ENCODE results near the gene RASA3. TPM values are rescaled to one million over a fixed set of nuclear protein-coding genes. Genes with fewer than 3 reads are reported as not detected.
A peak's percentile ranks its signal among the peaks of the same experiment; 100 is the strongest.

RASA3 gene
- total and polyA plus RNA-seq, 7 donors, result 4.2 to 22.4 (median 16.9) TPM

DNA sequence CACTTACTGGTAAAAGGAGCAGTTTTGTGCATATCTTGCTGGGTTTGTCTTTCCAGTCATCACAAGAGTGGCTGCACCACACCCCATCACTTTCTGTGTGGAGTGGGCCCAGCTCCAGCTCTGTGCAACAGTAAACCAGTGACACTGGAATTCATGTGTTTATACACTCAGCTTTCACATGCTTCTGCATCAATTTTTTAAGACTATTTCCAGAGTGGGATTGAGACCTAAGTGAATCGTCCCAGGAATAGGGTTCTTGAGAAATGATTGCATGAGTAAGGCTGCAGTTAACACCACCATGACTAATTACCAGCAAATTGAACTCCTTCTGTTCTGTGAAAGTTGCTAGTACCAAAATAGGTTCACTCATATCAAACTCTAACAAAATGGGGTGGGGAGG, 41.3 kb upstream of the RASA3 start:
- WGBS, 2 donors, result 72 to 79% methylated on average over 1 of the region's 1 CpG
- peaks cover 0 to 4% (median 1%) of the 10 kb centered on the region in 4 donors for H3K9me3 ChIP-seq
- intact Hi-C loops (cut with DNase I), result no loop called here
- H3K27ac ChIP-seq, result no peak overlapping the region
- no peak overlapping the region for H3K4me3 ChIP-seq
- no peak for DNase-seq
- no peaks in the 10 kb centered on the region for H3K36me3 ChIP-seq
- H3K27me3 ChIP-seq, result no peaks in the 10 kb centered on the region
- H3K4me1 ChIP-seq, result no peaks in the 10 kb centered on the region
- TF ChIP-seq EP300 (IDR thresholded peaks at IDR 0.05) (no peak), POLR2A (IDR thresholded peaks at IDR 0.05) (no peak), POLR2AphosphoS5 (IDR thresholded peaks at IDR 0.05) (no peak)
- TF ChIP-seq, protein P1, sequence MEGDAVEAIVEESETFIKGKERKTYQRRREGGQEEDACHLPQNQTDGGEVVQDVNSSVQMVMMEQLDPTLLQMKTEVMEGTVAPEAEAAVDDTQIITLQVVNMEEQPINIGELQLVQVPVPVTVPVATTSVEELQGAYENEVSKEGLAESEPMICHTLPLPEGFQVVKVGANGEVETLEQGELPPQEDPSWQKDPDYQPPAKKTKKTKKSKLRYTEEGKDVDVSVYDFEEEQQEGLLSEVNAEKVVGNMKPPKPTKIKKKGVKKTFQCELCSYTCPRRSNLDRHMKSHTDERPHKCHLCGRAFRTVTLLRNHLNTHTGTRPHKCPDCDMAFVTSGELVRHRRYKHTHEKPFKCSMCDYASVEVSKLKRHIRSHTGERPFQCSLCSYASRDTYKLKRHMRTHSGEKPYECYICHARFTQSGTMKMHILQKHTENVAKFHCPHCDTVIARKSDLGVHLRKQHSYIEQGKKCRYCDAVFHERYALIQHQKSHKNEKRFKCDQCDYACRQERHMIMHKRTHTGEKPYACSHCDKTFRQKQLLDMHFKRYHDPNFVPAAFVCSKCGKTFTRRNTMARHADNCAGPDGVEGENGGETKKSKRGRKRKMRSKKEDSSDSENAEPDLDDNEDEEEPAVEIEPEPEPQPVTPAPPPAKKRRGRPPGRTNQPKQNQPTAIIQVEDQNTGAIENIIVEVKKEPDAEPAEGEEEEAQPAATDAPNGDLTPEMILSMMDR (IDR thresholded peaks at IDR 0.05), result no peak

DNA sequence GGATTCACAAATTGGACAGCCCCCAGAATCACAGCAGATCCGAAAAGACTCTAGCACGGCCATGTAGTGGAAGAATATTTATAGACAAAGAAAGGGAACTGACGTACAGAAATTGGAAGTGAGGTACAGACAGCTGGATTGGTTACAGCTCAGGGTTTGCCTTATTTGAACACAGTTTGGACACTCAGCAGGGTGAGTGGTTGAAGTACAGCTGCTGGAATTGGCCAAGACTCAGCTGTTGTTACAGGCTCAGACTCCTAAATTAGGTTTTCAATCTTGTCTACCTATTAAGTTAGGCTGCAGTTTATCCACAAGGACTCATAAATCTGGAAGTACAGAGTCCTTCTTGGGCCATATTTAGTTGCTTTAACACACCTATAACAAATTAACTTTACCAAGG, 40.8 kb upstream of the RASA3 start:
- intact Hi-C loops (cut with DNase I), result no loop called here
- Histone ChIP-seq H3K36me3 (no peaks in the 10 kb centered on the region), H3K4me3 (no peak overlapping the region), H3K27ac (no peak overlapping the region), H3K27me3 (no peaks in the 10 kb centered on the region), H3K4me1 (no peaks in the 10 kb centered on the region), H3K9me3 (peaks cover 0 to 4% (median 1%) of the 10 kb centered on the region in 4 donors)
- DNase-seq, result no peak
- TF ChIP-seq EP300 (IDR thresholded peaks at IDR 0.05) (no peak), POLR2A (IDR thresholded peaks at IDR 0.05) (no peak), POLR2AphosphoS5 (IDR thresholded peaks at IDR 0.05) (no peak)
- TF ChIP-seq, protein P1 (IDR thresholded peaks at IDR 0.05), result no peak
- WGBS, 2 donors, result 86 to 87% methylated on average over 3 of the region's 3 CpGs

DNA sequence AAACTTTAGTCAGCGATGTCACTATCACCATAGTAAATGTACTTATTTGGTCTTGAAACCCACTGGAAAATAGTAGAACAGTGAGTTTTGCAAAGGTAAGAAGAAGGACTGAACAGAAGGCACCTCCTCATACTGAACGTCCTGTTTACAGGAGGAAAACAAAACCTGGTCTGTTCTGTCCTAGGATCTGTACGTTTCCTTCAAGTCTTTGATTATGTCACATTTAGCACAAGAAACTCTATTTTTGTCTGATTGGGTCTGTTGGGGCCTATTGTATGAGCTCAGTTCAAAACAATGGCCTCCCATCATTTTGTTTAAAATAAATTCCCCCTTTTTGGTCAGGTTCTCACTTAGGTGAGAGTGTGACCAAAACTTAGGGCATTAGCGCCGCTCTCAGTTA, 35.5 kb upstream of the RASA3 start:
- 91 to 93% methylated on average over 5 of the region's 5 CpGs for WGBS, 2 donors
- no peak for DNase-seq
- TF ChIP-seq POLR2AphosphoS5 (IDR thresholded peaks at IDR 0.05), result no peak
- no peak for TF ChIP-seq EP300 (IDR thresholded peaks at IDR 0.05)
- TF ChIP-seq, protein P1 (IDR thresholded peaks at IDR 0.05), result no peak
- no peak for TF ChIP-seq POLR2A (IDR thresholded peaks at IDR 0.05)
- Histone ChIP-seq H3K27me3 (no peaks in the 10 kb centered on the region), H3K4me3 (no peak overlapping the region), H3K36me3 (no peaks in the 10 kb centered on the region), H3K9me3 (peaks cover 0 to 3% (median 0%) of the 10 kb centered on the region in 4 donors), H3K27ac (peak overlapping the region in 1 of 4 donors; percentile 73), H3K4me1 (peaks cover 0 to 24% (median 17%) of the 10 kb centered on the region in 4 donors)
- intact Hi-C loops (cut with DNase I), result no loop called here

DNA sequence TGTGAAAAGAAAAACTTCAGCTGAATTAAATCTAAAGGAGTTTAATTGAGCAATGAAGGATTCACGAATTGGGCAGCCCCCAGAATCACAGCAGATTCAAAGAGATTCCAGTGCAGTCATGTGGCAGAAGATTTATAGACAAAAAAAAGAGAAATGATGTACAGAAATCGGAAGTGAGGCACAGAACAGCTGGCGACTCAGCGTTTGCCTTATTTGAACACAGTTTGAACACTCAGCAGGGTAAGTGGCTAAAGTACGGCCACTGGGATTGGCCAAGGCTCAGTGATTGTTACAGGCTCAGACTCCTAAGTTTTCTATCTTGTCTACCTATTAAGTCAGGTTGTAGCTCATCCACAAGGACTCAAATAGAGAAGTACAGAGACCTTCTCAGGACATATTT, 35.0 kb upstream of the RASA3 start:
- H3K27ac ChIP-seq, result peak overlapping the region in 3 of 4 donors; percentile 64 to 73 (median 69)
- no peak for DNase-seq
- WGBS, 2 donors, result 63 to 84% methylated on average over 5 of the region's 5 CpGs
- TF ChIP-seq EP300 (IDR thresholded peaks at IDR 0.05) (no peak), POLR2AphosphoS5 (IDR thresholded peaks at IDR 0.05) (peak in 1 of 4 donors; percentile 25), POLR2A (IDR thresholded peaks at IDR 0.05) (no peak)
- TF ChIP-seq, protein P1 (IDR thresholded peaks at IDR 0.05), result no peak
- H3K9me3 ChIP-seq, result no peaks in the 10 kb centered on the region
- intact Hi-C loops (cut with DNase I), result no loop called here
- peaks cover 0 to 4% (median 1%) of the 10 kb centered on the region in 3 donors for H3K27me3 ChIP-seq
- peaks cover 0 to 25% (median 19%) of the 10 kb centered on the region in 4 donors for H3K4me1 ChIP-seq
- no peak overlapping the region for H3K4me3 ChIP-seq
- H3K36me3 ChIP-seq, result no peaks in the 10 kb centered on the region

All from sigmoid colon (tissue), 7 donors.